GM12878 (cell line): ENCODE measurements around the gene PAPOLA. TPM values are rescaled to one million over a fixed set of nuclear protein-coding genes. Genes with fewer than 3 reads are reported as not detected.

ENCODE experiments used
- ATAC-seq: fragments of 200-7000 bp; cut with Tn5 transposase; 3 replicates; pipeline ENCODE4 v1.9.1; 2020; ENCODE audit warnings: mild to moderate bottlenecking, moderate library complexity
- BruUV-seq: library from RNA; stranded (reverse); fragments of 400-500 nt; replicated peaks from 2 replicates; lab custom pipeline; 2021; lab: Mats Ljungman, UMichigan
- CTCF ChIA-PET: fragments of 300-600 bp; sonication (Branson Sonifier 250); formaldehyde crosslinking; extraction: SDS; loops from one replicate; lab custom pipeline; 2021; ENCODE audit warnings: inconsistent platforms; lab: Yijun Ruan, JAX
- POLR2A ChIA-PET: fragments of 350-600 bp; formaldehyde crosslinking; extraction: SDS; loops from one replicate; lab custom pipeline; 2021; ENCODE audit warnings: inconsistent platforms; lab: Charles Lee
- RAD21 ChIA-PET: fragments of 300-600 bp; sonication (Branson Sonifier 250); formaldehyde crosslinking; loops from one replicate; lab custom pipeline; 2023; ENCODE audit warnings: antibody characterized with exemption; ENCODE audit not compliant: unreplicated experiment; lab: Charles Lee
- SMC1A ChIA-PET: fragments of 300-600 bp; sonication (Branson Sonifier 250); formaldehyde crosslinking; loops from one replicate; lab custom pipeline; 2023; ENCODE audit not compliant: unreplicated experiment, uncharacterized antibody; lab: Charles Lee
- DNase-seq: peaks from one replicate; pipeline ENCODE4 v3.0.0-alpha.2; 2011; ENCODE audit warnings: low read depth, low spot score
- FAIRE-seq: peaks from 3 replicates; lab custom pipeline; 2011; peaks lifted over from hg19 to GRCh38; lab: Jason Lieb, UNC
- H2AFZ ChIP-seq: 2 replicates; pipeline ENCODE4 v1.6.0; 2011; ENCODE audit warnings: low read depth, low read length, control low read depth; ENCODE audit not compliant: control insufficient read depth
- H3K27ac ChIP-seq: 2 replicates; pipeline ENCODE4 v1.5.1; 2011; ENCODE audit warnings: control low read depth; ENCODE audit not compliant: control insufficient read depth, insufficient read depth
- H3K27me3 ChIP-seq, 2 experiments: replicated peaks in 1 of 2; 2 replicates each; pipeline versions ENCODE4 v1.6.0 to v1.6.1; 2011; ENCODE audit warnings: low read length in 1 of 2; ENCODE audit not compliant: control insufficient read depth in 2 of 2, insufficient read depth in 2 of 2
- H3K36me3 ChIP-seq, 2 experiments: 2 replicates each; pipeline ENCODE4 v1.5.1; 2011; ENCODE audit warnings: low read length in 1 of 2; ENCODE audit not compliant: control insufficient read depth in 2 of 2, insufficient read depth in 2 of 2
- H3K4me1 ChIP-seq: 2 replicates; pipeline ENCODE4 v1.6.1; 2011; ENCODE audit warnings: mild to moderate bottlenecking, low read length, moderate library complexity, mixed read lengths; ENCODE audit not compliant: control insufficient read depth, insufficient read depth
- H3K4me2 ChIP-seq: 2 replicates; pipeline ENCODE4 v1.6.0; 2011; ENCODE audit warnings: control low read depth; ENCODE audit not compliant: control insufficient read depth, insufficient read depth
- H3K4me3 ChIP-seq: fragments of 200-600 bp; sonication (generic); 2 replicates; pipeline ENCODE4 v1.5.1; 2016
- H3K79me2 ChIP-seq: 2 replicates; pipeline ENCODE4 v1.6.0; 2011; ENCODE audit warnings: low read length; ENCODE audit not compliant: control insufficient read depth, insufficient read depth
- H3K9ac ChIP-seq: 2 replicates; pipeline ENCODE4 v1.8.0; 2011; ENCODE audit warnings: low read length, control low read depth, mixed read lengths; ENCODE audit not compliant: control insufficient read depth, insufficient read depth
- H3K9me3 ChIP-seq: replicated peaks from 3 replicates; pipeline ENCODE4 v1.5.1; 2011; ENCODE audit warnings: mild to moderate bottlenecking, low read length; ENCODE audit not compliant: control insufficient read depth, insufficient read depth
- H4K20me1 ChIP-seq: 2 replicates; pipeline ENCODE4 v1.6.0; 2011; ENCODE audit not compliant: control insufficient read depth, insufficient read depth
- NKRF ChIP-seq: fragments of 450-650 bp; conservative IDR thresholded peaks from 2 replicates; pipeline ENCODE4 v1.6.1; 2017; ENCODE audit warnings: mild to moderate bottlenecking, moderate library complexity
- PRDM15 ChIP-seq: fragments of 450-650 bp; formaldehyde crosslinking; IDR thresholded peaks from 2 replicates; pipeline ENCODE4 v1.4.0; 2020; ENCODE audit warnings: mild to moderate bottlenecking, moderate library complexity
- REST ChIP-seq: IDR thresholded peaks from 2 replicates; pipeline ENCODE4 v1.6.1; 2012; ENCODE audit warnings: mild to moderate bottlenecking, low read depth, low read length
- SREBF2 ChIP-seq: IDR thresholded peaks from 2 replicates; pipeline ENCODE4 v1.6.1; 2012; ENCODE audit warnings: mild to moderate bottlenecking, low read length
- WGBS: methylation state at CpG from one replicate; pipeline ENCODE4 v1.1.6; 2016; ENCODE audit warnings: low lambda C conversion rate; ENCODE audit not compliant: insufficient replicate concordance, insufficient coverage; ENCODE audit errors: missing lambda C conversion rate; 5-methylcytosine and 5-hydroxymethylcytosine counted together
- in situ Hi-C: fragments of 300-500 bp; cut with MboI; formaldehyde crosslinking; loops from 9 replicates; pipeline ENCODE4 v1.14.3; 2018; ENCODE audit warnings: mixed read lengths
- intact Hi-C: fragments of 100-400 bp; cut with micrococcal nuclease; formaldehyde crosslinking; loops from one replicate; pipeline ENCODE4 v1.14.2; 2022; ENCODE audit not compliant: unreplicated experiment
- polyA plus RNA-seq, 11 experiments: library from polyadenylated mRNA; depleted of rRNA in 4 of 11; unstranded in 6 of 11; stranded (reverse) in 5 of 11; fragments of >200 nt; fragmentation: Nextera tagmentation in 4 of 11; fragmentation: Illumina TruSeq in 1 of 11; extraction: Ambion mirVana in 4 of 11; extraction: Trizol in 1 of 11; gene quantifications; 1 replicate in 1 of 11; 2 replicates in 10 of 11; pipeline versions ENCODE4 v1.2.1 to v1.2.3, GENCODE V29; 2011 to 2016; ENCODE audit warnings: inconsistent platforms in 2 of 11, missing spikeins in 2 of 11, low read depth in 1 of 11
- total RNA-seq, 4 experiments: library from RNA; depleted of rRNA in 3 of 4; stranded (reverse); fragments of >200 nt in 3 of 4; fragmentation: Illumina TruSeq in 1 of 4; extraction: Trizol in 1 of 4; gene quantifications; 2 replicates each; pipeline versions ENCODE4 v1.2.1 to v1.2.3, GENCODE V29; 2013 to 2021
- TF ChIP-seq, protein P1 (sequence below): IDR thresholded peaks from 2 replicates; pipeline ENCODE4 v1.6.1; 2012; ENCODE audit warnings: low read depth, low read length, improper control_type of control experiment
- TF ChIP-seq, protein P2 (sequence below): IDR thresholded peaks from 2 replicates; pipeline ENCODE4 v1.6.1; 2011; ENCODE audit warnings: low read depth, mild to moderate bottlenecking, low read length, moderate library complexity, borderline replicate concordance; ENCODE audit errors: extremely low read depth

PAPOLA gene
- total and polyA plus RNA-seq, 10 of the 15 experiments (the other 5 are each of a cell fraction or from before 2014, with no cell fraction given) = 46.0 to 185 (median 114) TPM

DNA sequence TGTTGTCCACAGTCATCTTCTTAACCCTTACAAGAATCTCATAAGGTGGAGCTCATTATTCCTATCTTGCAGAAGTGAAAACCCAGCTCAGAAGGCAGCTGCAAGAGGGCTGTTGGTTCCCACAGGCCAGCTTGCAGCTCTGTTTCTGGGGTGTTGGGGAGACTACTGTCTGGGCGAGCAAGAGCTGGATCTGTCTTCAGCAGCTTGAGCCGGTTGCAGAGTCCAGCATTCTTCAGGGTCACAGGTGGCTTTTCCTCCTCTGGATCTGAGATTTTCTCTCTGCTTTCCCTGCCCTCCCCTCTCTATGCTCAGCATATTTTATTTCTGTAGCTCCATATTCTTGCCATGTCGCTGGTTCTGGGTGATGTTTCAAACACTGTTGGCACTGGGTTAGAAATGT lies 87.4 kb downstream of the PAPOLA start (continued):
- TF ChIP-seq REST = no peak

DNA sequence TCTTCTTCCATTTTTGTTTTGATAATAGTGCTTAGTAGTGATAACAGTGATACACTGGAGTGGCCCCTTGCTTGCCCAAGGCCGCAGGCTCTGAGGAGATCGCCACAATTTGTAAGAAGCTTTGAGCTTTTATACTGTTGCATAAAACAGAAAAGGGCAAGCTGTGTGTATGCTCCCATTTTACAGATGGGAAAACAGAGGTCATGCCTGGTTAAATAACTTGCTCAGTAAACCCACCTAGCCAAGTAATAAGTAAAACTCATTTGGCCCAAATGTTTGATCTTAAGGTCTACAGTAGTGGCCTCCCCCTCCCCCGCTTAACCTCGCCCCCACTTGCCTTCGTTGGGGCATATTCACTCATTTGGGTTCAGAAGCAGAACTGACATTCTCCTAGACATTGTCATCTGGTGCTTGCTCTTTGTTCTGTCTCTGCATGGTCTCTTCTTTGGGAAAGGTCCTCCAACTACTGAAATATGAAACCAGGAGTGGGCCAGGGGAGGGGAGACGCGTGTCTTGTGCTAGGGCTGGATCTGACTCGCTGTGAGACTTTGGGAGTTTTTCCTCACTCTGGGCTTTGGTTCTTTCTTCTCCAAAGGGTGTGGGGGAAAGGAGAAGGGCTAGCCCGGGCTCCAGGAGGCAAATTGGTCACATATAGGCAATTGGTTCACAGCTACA lies 88.1 kb downstream of the PAPOLA start:
- BruUV-seq = no TSS peak

More for the DNA sequence above, 88.1 kb downstream of the PAPOLA start:
- no peak overlapping the region for H3K27ac ChIP-seq
- SMC1A ChIA-PET = interaction anchor here (1.0 to 1.8 kb wide), 2 partner anchors 17 to 151 kb away, joined by 3 to 4 read pairs; no protein-coding TSS in a partner anchor
- TF ChIP-seq NKRF (no peak), SREBF2 (no peak), PRDM15 (CRISPR knock-in tag) (no peak)
- TF ChIP-seq, protein P1, sequence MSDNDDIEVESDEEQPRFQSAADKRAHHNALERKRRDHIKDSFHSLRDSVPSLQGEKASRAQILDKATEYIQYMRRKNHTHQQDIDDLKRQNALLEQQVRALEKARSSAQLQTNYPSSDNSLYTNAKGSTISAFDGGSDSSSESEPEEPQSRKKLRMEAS = no peak
- TF ChIP-seq, protein P2, sequence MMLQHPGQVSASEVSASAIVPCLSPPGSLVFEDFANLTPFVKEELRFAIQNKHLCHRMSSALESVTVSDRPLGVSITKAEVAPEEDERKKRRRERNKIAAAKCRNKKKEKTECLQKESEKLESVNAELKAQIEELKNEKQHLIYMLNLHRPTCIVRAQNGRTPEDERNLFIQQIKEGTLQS = no peak
- TF ChIP-seq, all 136 proteins: peak for 0
- H3K27me3 ChIP-seq = peaks cover 0 to 2% of the 10 kb centered on the region in 2 experiments; a peak in 2 of 4 replicates
- POLR2A ChIA-PET = no interaction called here
- H3K4me3 ChIP-seq = no peak overlapping the region
- no peaks in the 10 kb centered on the region for H3K79me2 ChIP-seq
- H4K20me1 ChIP-seq = no peaks in the 10 kb centered on the region
- FAIRE-seq (no peak), DNase-seq (no peak), ATAC-seq (no peak)
- RAD21 ChIA-PET = interaction anchor here (1.7 kb wide), 1 partner anchor 151 kb away, joined by 4 read pairs; no protein-coding TSS in a partner anchor
- in situ Hi-C loops = no loop called here
- H3K4me2 ChIP-seq = no peak overlapping the region
- intact Hi-C loops = no loop called here
- H3K9me3 ChIP-seq = no peaks in the 10 kb centered on the region
- no peak overlapping the region for H3K9ac ChIP-seq
- CTCF ChIA-PET = interaction anchor here (0.6 to 1.7 kb wide), 5 partner anchors 14 to 262 kb away, joined by 3 to 6 read pairs (median 4); no protein-coding TSS in a partner anchor
- H3K36me3 ChIP-seq = no peaks in the 10 kb centered on the region
- no peaks in the 10 kb centered on the region for H3K4me1 ChIP-seq
- WGBS = 67% methylated on average over 9 of the region's 9 CpGs
- H2AFZ ChIP-seq = no peak overlapping the region
